HG03159 (cell line): ENCODE measurements around the gene OTULIN.

Experiments used
- ATAC-seq: cut with Tn5 transposase; IDR thresholded peaks from one replicate; pipeline ENCODE4 v1.9.1; 2021; ENCODE audit warnings: mild to moderate bottlenecking, moderate library complexity; ENCODE audit not compliant: unreplicated experiment

The OTULIN gene

GRCh38 chr5:14664270-14665100 lies at the start of gene OTULIN:
Gene OTULIN, plus strand, starts transcription at chr5:14664718. Its CDS starts 108 bp downstream, at chr5:14664826.
- peak; percentile 67 for ATAC-seq

DNA sequence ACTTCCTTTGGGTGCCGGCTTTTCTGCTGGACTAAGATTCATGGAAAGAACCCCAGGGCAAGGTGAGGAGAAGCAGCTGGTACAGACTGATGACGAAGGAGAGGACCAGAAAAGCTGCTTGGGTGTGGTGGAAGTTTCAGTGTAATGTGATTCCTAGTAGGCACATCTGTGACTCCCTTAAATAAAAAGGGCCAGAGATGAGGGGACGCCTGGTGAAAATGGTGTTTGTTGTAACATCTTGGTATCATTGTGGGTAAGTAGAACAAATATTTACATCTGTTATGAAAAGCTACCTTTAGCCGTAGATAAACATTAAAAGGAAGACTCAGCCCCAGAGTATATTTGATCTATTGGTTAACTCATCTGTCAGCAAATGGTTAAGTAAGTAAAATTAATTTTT lies 49.2 kb upstream of the OTULIN start:
- ATAC-seq, result no peak

DNA sequence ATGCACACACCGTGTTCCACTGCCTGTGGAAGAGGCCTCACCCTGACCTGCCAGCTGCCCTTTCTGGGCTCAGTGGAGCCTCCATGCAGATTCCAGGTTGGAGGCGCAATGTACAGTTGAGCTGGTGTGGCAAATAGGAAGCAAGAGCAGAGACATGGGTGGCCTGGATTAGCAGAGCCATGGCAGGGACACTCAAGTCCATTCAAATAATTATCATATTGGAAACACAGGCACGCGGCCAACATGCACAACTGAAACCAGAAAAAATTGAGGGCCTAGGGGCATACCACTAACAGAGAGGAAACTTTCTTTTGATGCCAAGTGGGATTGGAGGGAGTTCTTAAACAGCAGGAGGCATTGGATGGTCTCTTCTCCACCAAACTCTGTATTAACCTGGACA lies 47.1 kb upstream of the OTULIN start:
- ATAC-seq, result no peak

- no peak for ATAC-seq
Measured at GRCh38 chr5:14627270-14627669, 37.2 kb upstream of the OTULIN start.

DNA sequence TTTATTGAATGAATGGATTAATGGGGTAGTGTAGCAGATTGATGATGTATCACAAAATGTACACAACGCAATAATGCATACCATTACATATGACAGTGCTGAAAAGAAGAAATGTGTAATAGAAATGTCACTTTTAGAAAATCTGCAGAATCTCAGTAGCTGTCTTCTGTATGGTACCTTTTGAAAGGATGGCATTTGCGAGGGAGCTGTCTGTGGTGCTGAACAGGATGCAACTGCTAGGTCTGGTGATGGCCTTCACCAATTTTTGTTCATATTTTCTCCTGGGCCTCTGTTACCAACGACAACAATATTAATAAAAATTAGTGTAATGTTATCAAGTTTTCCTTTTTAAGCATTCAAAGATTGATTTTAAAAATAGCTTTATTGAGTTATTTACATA lies 36.2 kb upstream of the OTULIN start:
- ATAC-seq, result no peak

GRCh38 chr5:14630671-14631070 lies 33.8 kb upstream of the OTULIN start:
- no peak for ATAC-seq

DNA sequence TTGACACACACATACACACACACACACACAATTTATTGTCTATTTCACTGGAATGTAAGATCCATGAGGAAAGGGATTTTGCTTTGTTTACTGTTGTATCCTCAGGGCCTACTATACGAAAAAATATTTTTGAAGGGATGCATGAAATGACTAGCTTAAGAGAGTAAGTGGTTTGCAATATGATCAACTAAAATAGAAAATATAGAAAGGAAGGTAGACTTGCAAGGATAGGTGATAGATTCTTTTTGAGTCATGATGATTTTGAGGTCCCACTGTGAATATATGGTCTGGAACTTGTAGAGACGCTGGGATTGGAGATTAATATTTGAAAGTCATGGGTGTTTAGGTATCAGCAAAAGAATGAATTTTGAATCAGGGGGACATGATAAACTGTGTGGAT lies 28.9 kb upstream of the OTULIN start:
- ATAC-seq, result no peak

DNA sequence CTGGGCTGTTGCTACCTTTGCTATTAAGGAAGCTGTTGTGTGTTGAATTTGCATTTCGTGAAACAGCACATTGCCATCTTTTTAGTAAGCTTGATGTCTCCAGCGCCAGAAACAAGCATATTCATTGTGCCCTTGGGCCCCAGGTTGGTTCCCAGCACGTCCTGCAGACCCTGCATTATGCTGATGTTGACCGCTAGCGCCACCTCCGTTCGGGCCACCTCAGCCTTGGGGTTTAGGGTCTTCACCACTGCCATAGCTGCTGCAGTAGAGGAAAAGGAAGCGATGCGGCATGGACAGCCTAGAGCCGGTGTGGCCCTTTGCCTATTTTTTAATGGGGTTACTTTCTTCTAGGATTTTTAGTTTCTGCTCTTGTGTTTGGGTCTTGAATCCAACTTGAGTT lies 23.8 kb upstream of the OTULIN start:
- ATAC-seq, result no peak

GRCh38 chr5:14644623-14645237 lies 19.8 kb upstream of the OTULIN start:
- no peak for ATAC-seq

GRCh38 chr5:14650052-14650451 lies 14.5 kb upstream of the OTULIN start:
- no peak for ATAC-seq

GRCh38 chr5:14655146-14655741 lies 9.3 kb upstream of the OTULIN start:
- ATAC-seq, result no peak

- ATAC-seq, result no peak
Measured at GRCh38 chr5:14656898-14657297, 7.6 kb upstream of the OTULIN start.

- ATAC-seq, result no peak
Measured at GRCh38 chr5:14659821-14660607, 4.5 kb upstream of the OTULIN start.

DNA sequence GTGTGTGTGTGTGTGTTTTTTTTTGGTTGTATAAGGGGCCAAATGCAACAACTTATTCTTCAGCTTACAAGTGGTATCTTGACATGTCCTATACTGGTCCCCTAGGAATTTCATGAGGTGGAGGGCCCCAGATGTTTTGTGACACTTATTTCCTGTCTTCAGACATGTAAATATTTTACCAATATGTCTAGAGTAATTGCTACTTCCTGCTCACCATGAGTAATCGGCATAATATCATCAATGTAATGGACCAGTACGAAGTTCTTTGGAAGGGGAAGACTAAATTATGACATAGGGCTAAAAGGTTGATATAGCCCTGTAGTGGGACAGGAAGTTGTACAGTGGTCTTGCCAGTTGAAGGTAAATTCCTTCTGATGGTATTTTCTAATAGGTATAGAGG lies 3.7 kb upstream of the OTULIN start:
- no peak for ATAC-seq

- no peak for ATAC-seq
Measured at GRCh38 chr5:14662721-14663260, 1.7 kb upstream of the OTULIN start.

DNA sequence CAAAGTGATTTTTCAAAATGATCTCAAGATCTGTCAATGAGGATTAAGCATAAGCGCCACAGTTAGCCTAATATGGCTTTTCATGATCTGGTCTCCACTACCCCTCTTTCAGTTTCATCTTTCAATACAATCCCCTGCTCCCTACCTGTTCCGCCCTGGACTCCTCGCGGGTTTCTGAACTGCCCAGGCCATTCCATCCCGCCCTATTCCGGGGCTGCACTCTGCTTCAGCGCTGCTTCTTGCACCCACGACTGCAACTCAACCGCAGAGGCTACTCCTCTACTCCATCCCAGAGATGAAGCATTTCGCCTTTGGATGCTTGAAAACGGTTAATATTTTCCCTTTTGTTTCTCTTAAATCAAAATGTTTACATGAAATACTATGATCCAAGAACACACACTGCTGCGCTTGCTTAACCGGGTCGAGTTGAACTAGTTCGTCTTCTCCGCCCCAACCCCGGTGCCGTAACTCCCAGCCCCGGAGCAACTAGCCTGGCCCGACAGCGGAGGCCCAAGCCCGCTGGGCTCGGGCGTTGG lies 716 bp upstream of the OTULIN start:
- peak; percentile 28 for ATAC-seq

- no peak for ATAC-seq
Measured at GRCh38 chr5:14665101-14665822, 744 bp downstream of the OTULIN start.

- ATAC-seq, result peak; percentile 49
Measured at GRCh38 chr5:14665949-14666348, 1.4 kb downstream of the OTULIN start.

GRCh38 chr5:14666357-14666756 lies 1.8 kb downstream of the OTULIN start:
- ATAC-seq, result no peak

DNA sequence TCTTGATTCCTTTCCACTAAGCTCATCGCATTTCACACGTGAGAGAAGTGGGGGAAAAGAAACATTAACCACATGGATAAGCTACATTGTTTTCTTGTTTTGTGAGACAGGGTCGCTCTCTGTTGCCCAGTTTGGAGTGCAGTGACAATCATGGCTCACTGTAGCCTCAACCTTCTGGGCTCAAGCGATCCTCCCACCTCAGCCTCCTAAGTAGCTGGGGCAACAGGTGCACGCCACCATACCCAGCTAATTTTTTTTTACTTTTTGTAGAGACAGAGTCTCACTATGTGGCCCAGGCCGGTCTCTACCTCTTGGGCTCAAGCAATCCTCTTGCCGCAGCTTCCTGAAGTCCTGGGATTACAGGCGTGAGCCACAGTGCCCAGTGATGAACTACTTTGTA lies 2.8 kb downstream of the OTULIN start:
- ATAC-seq, result no peak
